HG03066 (cell line): ENCODE results near the gene B4GALNT2.

Source experiments
- ATAC-seq: cut with Tn5 transposase; IDR thresholded peaks from one replicate; pipeline ENCODE4 v1.9.1; 2021; ENCODE audit warnings: low read depth; ENCODE audit not compliant: unreplicated experiment

The B4GALNT2 gene

GRCh38 chr17:49209061-49209571 is 76.5 kb downstream of the B4GALNT2 start:
- no peak for ATAC-seq

GRCh38 chr17:49210158-49211029 is 77.8 kb downstream of the B4GALNT2 start, which contains the start of the genes ABI3 and GNGT2:
Gene ABI3, plus strand, starts transcription at chr17:49210707. Its CDS starts 18 bp downstream, at chr17:49210725.
Gene GNGT2, minus strand, starts transcription at chr17:49210574. Its CDS starts 3,152 bp downstream, at chr17:49207422.
- peak; percentile 71 for ATAC-seq

- no peak for ATAC-seq
Measured at GRCh38 chr17:49213399-49213798, 80.8 kb downstream of the B4GALNT2 start.

GRCh38 chr17:49213847-49214246 is 81.3 kb downstream of the B4GALNT2 start:
- ATAC-seq: no peak

GRCh38 chr17:49214676-49215360 is 82.2 kb downstream of the B4GALNT2 start:
- no peak for ATAC-seq

- no peak for ATAC-seq
Measured at GRCh38 chr17:49216482-49216881, 83.9 kb downstream of the B4GALNT2 start.

- no peak for ATAC-seq
Measured at GRCh38 chr17:49216953-49217650, 84.5 kb downstream of the B4GALNT2 start.

- ATAC-seq: no peak
Measured at GRCh38 chr17:49217651-49218413, 85.3 kb downstream of the B4GALNT2 start.

- no peak for ATAC-seq
Measured at GRCh38 chr17:49218941-49219913, 86.7 kb downstream of the B4GALNT2 start.

GRCh38 chr17:49219987-49220386 is 87.4 kb downstream of the B4GALNT2 start:
- ATAC-seq: no peak

GRCh38 chr17:49223168-49223516 is 90.6 kb downstream of the B4GALNT2 start:
- no peak for ATAC-seq

- ATAC-seq: no peak
Measured at GRCh38 chr17:49223517-49224197, 91.1 kb downstream of the B4GALNT2 start.

GRCh38 chr17:49224198-49224996 is 91.8 kb downstream of the B4GALNT2 start:
- no peak for ATAC-seq

- no peak for ATAC-seq
Measured at GRCh38 chr17:49224997-49225337, 92.4 kb downstream of the B4GALNT2 start.

GRCh38 chr17:49225554-49226236 is 93.1 kb downstream of the B4GALNT2 start:
- ATAC-seq: no peak
